ENCODE results near the gene SLC2A13. TPM values are rescaled to one million over a fixed set of nuclear protein-coding genes. Genes with fewer than 3 reads are reported as not detected.

The SLC2A13 gene
- total RNA-seq, 1 experiment from 2014 or later = 7.0 TPM

GRCh38 chr12:40145896-40146295 lies 40.0 kb upstream of the SLC2A13 start:
- Histone ChIP-seq H3K14ac (ENCODE audit: insufficient read depth, low read length) (no peak overlapping the region), H2AK5ac (ENCODE audit: insufficient read length, low read length) (no peak overlapping the region), H4K5ac (ENCODE audit: insufficient read length, low read depth, low read length) (no peak overlapping the region), H3K4me2 (ENCODE audit: insufficient read depth, insufficient read length, low read length) (no peak overlapping the region), H3K23ac (ENCODE audit: insufficient read length, low read depth, low read length) (no peak overlapping the region), H3K18ac (ENCODE audit: insufficient read length, low read depth, low read length) (no peak overlapping the region), H2BK12ac (ENCODE audit: insufficient read length, low read depth, low read length) (no peak overlapping the region), H3K4me1 (ENCODE audit: insufficient read depth, low read length) (no peaks in the 10 kb centered on the region), H3K9ac (ENCODE audit: extremely low read depth, insufficient read length, low read length) (no peak overlapping the region), H2BK20ac (ENCODE audit: low read depth, low read length, poor library complexity, severe bottlenecking) (no peak overlapping the region), H4K8ac (replicated peaks; ENCODE audit: insufficient read length, low read depth, low read length) (no peak overlapping the region), H3K27me3 (ENCODE audit: insufficient read depth, low read length) (no peaks in the 10 kb centered on the region), H3K4ac (ENCODE audit: low read depth, low read length) (no peak overlapping the region), H2BK5ac (ENCODE audit: insufficient read length, low read length) (no peak overlapping the region), H3K56ac (ENCODE audit: insufficient read length, low read depth, low read length) (no peak overlapping the region), H3K79me1 (ENCODE audit: insufficient read depth, low read depth, low read length, poor library complexity, severe bottlenecking) (no peaks in the 10 kb centered on the region), H2BK15ac (ENCODE audit: low read depth, low read length) (no peak overlapping the region), H3K9me3 (ENCODE audit: control insufficient read depth, low read depth, low read length) (no peaks in the 10 kb centered on the region), H2BK120ac (ENCODE audit: low read depth, low read length, poor library complexity, severe bottlenecking) (no peak overlapping the region), H3T11ph (ENCODE audit: low read length) (no peak overlapping the region), H4K20me1 (ENCODE audit: control insufficient read depth, insufficient read depth, insufficient read length) (no peaks in the 10 kb centered on the region), H2AFZ (ENCODE audit: low read length) (no peak overlapping the region), H3K79me2 (ENCODE audit: insufficient read depth, low read length) (no peaks in the 10 kb centered on the region), H3K23me2 (ENCODE audit: insufficient read length, low read depth, low read length, poor library complexity, severe bottlenecking) (no peaks in the 10 kb centered on the region), H4K91ac (ENCODE audit: insufficient read length, low read depth, low read length) (no peak overlapping the region), H3K27ac (ENCODE audit: insufficient read length, low read depth, low read length) (no peak overlapping the region)
- Mint-ChIP-seq H3K27ac (no peak overlapping the region), H3K4me1 (peaks cover 0 to 7% of the 10 kb centered on the region in 2 experiments; a peak in 2 of 4 replicates), H3K36me3 (ENCODE audit: insufficient read depth in 1 of 3, low read depth in 3 of 3) (no peaks in the 10 kb centered on the region), H3K27me3 (ENCODE audit: low read depth) (no peaks in the 10 kb centered on the region), H3K9me3 (no peaks in the 10 kb centered on the region; a peak in 1 of 5 replicates), H3K4me3 (no peak overlapping the region)
- WGBS (ENCODE audit: extremely low coverage, insufficient read length, low lambda C conversion rate) = no CpG with 5 or more reads among the region's 1 CpG
- no peak for DNase-seq
- TF ChIP-seq, protein P1, sequence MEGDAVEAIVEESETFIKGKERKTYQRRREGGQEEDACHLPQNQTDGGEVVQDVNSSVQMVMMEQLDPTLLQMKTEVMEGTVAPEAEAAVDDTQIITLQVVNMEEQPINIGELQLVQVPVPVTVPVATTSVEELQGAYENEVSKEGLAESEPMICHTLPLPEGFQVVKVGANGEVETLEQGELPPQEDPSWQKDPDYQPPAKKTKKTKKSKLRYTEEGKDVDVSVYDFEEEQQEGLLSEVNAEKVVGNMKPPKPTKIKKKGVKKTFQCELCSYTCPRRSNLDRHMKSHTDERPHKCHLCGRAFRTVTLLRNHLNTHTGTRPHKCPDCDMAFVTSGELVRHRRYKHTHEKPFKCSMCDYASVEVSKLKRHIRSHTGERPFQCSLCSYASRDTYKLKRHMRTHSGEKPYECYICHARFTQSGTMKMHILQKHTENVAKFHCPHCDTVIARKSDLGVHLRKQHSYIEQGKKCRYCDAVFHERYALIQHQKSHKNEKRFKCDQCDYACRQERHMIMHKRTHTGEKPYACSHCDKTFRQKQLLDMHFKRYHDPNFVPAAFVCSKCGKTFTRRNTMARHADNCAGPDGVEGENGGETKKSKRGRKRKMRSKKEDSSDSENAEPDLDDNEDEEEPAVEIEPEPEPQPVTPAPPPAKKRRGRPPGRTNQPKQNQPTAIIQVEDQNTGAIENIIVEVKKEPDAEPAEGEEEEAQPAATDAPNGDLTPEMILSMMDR (conservative IDR thresholded peaks at IDR 0.05) = no peak
